Liver (tissue), 3 donors: ENCODE measurements around the gene PIR.

Source experiments
- EGR1 ChIP-seq, 2 donors: IDR thresholded peaks; 2 replicates each; pipeline ENCODE4 v1.6.1; 2016 to 2018; ENCODE audit warnings: antibody characterized with exemption in 2 of 2, low read depth in 2 of 2
- FOXA2 ChIP-seq: IDR thresholded peaks from 2 replicates; pipeline ENCODE4 v1.6.1; 2016; ENCODE audit warnings: antibody characterized with exemption
- JUND ChIP-seq, 2 donors: IDR thresholded peaks; 2 replicates each; pipeline ENCODE4 v1.6.1; 2016; ENCODE audit warnings: antibody characterized with exemption in 2 of 2
- MAX ChIP-seq: IDR thresholded peaks from 2 replicates; pipeline ENCODE4 v1.6.1; 2016; ENCODE audit warnings: antibody characterized with exemption
- RAD21 ChIP-seq, 2 donors: IDR thresholded peaks; 2 replicates each; pipeline ENCODE4 v1.6.1; 2016; ENCODE audit warnings: antibody characterized with exemption in 2 of 2, mild to moderate bottlenecking in 2 of 2
- RXRA ChIP-seq, 2 donors: IDR thresholded peaks; 2 replicates each; pipeline ENCODE4 v1.6.1; 2017 to 2018; ENCODE audit warnings: antibody characterized with exemption in 2 of 2, mild to moderate bottlenecking in 1 of 2
- SP1 ChIP-seq: IDR thresholded peaks from 2 replicates; pipeline ENCODE4 v1.6.1; 2018; ENCODE audit warnings: antibody characterized with exemption, mild to moderate bottlenecking
- TAF1 ChIP-seq: conservative IDR thresholded peaks from 2 replicates; pipeline ENCODE4 v1.6.1; 2016; ENCODE audit warnings: antibody characterized with exemption, mild to moderate bottlenecking
- YY1 ChIP-seq: IDR thresholded peaks from 2 replicates; pipeline ENCODE4 v1.6.1; 2016; ENCODE audit warnings: antibody characterized with exemption, mild to moderate bottlenecking
- TF ChIP-seq, protein P1 (sequence below): fragments of 150-350 bp; IDR thresholded peaks from 2 replicates; pipeline ENCODE4 v1.5.1; 2017; ENCODE audit warnings: improper control_type of control experiment, low read depth, low read length; ENCODE audit not compliant: missing input control
- TF ChIP-seq, protein P2 (sequence below): IDR thresholded peaks from 2 replicates; pipeline ENCODE4 v1.6.1; 2016; ENCODE audit warnings: antibody characterized with exemption, mild to moderate bottlenecking
- TF ChIP-seq, protein P3 (sequence below): IDR thresholded peaks from 2 replicates; pipeline ENCODE4 v1.6.1; 2016; ENCODE audit warnings: antibody characterized with exemption
- donor health status: healthy.
- donor health status: healthy.

DNA sequence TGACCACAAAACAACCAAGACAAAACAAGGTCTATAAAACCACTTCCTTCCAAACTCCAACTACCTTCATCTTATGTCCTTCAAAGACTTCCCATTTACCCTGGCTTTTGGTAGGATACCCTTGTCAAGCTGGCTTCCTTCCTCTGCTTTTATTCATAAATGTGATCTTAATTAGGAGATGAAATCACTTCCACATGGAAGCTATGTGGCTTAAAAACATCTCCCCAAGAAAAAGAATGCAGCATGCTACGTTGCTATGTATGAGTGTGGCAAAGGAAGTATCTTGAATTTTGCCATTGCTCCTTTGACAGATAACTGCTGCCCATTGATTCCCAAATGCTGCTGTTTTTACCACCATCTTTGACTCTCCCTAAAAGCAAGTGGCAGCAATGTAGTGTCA lies 62.5 kb downstream of the PIR start:
- TF ChIP-seq, protein P1, sequence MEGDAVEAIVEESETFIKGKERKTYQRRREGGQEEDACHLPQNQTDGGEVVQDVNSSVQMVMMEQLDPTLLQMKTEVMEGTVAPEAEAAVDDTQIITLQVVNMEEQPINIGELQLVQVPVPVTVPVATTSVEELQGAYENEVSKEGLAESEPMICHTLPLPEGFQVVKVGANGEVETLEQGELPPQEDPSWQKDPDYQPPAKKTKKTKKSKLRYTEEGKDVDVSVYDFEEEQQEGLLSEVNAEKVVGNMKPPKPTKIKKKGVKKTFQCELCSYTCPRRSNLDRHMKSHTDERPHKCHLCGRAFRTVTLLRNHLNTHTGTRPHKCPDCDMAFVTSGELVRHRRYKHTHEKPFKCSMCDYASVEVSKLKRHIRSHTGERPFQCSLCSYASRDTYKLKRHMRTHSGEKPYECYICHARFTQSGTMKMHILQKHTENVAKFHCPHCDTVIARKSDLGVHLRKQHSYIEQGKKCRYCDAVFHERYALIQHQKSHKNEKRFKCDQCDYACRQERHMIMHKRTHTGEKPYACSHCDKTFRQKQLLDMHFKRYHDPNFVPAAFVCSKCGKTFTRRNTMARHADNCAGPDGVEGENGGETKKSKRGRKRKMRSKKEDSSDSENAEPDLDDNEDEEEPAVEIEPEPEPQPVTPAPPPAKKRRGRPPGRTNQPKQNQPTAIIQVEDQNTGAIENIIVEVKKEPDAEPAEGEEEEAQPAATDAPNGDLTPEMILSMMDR: no peak
- TF ChIP-seq SP1: no peak
- TF ChIP-seq YY1: no peak
- no peak for TF ChIP-seq RXRA (IDR thresholded peaks at IDR 0.05)
- TF ChIP-seq RAD21 (IDR thresholded peaks at IDR 0.05): no peak
- TF ChIP-seq, protein P2, sequence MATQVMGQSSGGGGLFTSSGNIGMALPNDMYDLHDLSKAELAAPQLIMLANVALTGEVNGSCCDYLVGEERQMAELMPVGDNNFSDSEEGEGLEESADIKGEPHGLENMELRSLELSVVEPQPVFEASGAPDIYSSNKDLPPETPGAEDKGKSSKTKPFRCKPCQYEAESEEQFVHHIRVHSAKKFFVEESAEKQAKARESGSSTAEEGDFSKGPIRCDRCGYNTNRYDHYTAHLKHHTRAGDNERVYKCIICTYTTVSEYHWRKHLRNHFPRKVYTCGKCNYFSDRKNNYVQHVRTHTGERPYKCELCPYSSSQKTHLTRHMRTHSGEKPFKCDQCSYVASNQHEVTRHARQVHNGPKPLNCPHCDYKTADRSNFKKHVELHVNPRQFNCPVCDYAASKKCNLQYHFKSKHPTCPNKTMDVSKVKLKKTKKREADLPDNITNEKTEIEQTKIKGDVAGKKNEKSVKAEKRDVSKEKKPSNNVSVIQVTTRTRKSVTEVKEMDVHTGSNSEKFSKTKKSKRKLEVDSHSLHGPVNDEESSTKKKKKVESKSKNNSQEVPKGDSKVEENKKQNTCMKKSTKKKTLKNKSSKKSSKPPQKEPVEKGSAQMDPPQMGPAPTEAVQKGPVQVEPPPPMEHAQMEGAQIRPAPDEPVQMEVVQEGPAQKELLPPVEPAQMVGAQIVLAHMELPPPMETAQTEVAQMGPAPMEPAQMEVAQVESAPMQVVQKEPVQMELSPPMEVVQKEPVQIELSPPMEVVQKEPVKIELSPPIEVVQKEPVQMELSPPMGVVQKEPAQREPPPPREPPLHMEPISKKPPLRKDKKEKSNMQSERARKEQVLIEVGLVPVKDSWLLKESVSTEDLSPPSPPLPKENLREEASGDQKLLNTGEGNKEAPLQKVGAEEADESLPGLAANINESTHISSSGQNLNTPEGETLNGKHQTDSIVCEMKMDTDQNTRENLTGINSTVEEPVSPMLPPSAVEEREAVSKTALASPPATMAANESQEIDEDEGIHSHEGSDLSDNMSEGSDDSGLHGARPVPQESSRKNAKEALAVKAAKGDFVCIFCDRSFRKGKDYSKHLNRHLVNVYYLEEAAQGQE: no peak
- TF ChIP-seq, protein P3, sequence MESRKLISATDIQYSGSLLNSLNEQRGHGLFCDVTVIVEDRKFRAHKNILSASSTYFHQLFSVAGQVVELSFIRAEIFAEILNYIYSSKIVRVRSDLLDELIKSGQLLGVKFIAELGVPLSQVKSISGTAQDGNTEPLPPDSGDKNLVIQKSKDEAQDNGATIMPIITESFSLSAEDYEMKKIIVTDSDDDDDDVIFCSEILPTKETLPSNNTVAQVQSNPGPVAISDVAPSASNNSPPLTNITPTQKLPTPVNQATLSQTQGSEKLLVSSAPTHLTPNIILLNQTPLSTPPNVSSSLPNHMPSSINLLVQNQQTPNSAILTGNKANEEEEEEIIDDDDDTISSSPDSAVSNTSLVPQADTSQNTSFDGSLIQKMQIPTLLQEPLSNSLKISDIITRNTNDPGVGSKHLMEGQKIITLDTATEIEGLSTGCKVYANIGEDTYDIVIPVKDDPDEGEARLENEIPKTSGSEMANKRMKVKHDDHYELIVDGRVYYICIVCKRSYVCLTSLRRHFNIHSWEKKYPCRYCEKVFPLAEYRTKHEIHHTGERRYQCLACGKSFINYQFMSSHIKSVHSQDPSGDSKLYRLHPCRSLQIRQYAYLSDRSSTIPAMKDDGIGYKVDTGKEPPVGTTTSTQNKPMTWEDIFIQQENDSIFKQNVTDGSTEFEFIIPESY: no peak
- no peak for TF ChIP-seq EGR1 (IDR thresholded peaks at IDR 0.05; ENCODE audit: low read depth in 2 of 2)
- TF ChIP-seq TAF1: no peak
- TF ChIP-seq JUND (IDR thresholded peaks at IDR 0.05): no peak
- no peak for TF ChIP-seq MAX
- TF ChIP-seq FOXA2: no peak
